Measurements from ENCODE around the gene FOXO6. TPM values are rescaled to one million over a fixed set of nuclear protein-coding genes. Genes with fewer than 3 reads are reported as not detected.

FOXO6 gene
- total RNA-seq, 1 donor from 2014 or later = not detected

DNA sequence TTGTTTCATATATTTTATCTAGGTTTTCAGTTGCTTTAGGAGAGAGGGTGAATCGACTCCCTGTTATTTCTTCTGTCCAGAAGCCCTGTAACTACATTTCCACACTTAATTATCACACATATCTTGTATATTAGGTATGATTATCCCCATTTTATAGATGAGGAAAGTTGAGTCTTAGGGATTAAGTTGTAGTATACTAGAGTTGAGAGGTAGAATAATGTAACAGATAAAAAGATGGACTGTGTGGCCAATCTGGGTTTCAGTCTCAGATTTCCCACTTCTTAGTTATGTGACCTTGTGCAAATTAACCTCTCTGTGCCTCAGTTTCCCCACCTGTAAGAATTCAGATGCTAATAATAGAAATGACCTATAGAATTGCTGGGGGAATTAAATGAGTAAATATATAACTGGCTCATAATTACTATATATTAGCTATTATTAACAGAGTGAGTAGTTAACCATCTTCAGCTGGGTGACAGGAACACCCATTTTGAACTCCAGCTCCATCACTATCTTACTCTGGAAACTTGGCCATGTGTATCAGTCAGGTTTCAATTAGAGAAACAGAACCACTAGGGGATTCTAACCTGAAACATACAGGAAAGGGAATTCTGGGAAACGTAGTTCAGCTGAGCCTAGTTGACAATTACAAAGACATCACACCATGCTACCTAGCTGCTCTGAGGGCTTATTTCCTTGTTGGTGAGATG, 20.4 kb upstream of the FOXO6 start:
- H3K4me3 Mint-ChIP-seq = no peak overlapping the region
- no peak for DNase-seq
- intact Hi-C loops (cut with micrococcal nuclease) = no loop called here
- H3K4me1 Mint-ChIP-seq = peaks cover 9% of the 10 kb centered on the region
- no peaks in the 10 kb centered on the region for H3K36me3 Mint-ChIP-seq (ENCODE audit: low read depth)
- no peak overlapping the region for H3K27ac Mint-ChIP-seq
- H3K9me3 Mint-ChIP-seq = peaks cover 4% of the 10 kb centered on the region
- peaks cover 26% of the 10 kb centered on the region for H3K27me3 Mint-ChIP-seq

DNA sequence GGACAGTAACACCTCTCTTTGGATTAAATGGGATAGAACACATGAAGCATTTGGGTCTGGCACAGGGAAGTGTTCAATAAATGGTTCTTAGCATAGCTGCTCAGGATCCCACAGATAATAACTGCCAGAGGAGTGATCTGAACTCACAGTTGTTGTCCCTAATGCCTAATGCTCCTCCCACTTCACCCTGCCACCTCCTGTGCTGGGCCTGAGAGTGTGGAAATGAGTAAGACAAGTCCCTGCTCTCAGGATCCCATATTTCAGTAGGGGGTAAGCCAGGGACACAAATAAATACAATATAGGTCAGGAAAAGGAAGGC, 19.9 kb upstream of the FOXO6 start:
- intact Hi-C loops (cut with micrococcal nuclease) = no loop called here
- H3K9me3 Mint-ChIP-seq = peaks cover 4% of the 10 kb centered on the region
- peaks cover 9% of the 10 kb centered on the region for H3K4me1 Mint-ChIP-seq
- peaks cover 23% of the 10 kb centered on the region for H3K27me3 Mint-ChIP-seq
- H3K27ac Mint-ChIP-seq = no peak overlapping the region
- DNase-seq = no peak
- no peaks in the 10 kb centered on the region for H3K36me3 Mint-ChIP-seq (ENCODE audit: low read depth)
- H3K4me3 Mint-ChIP-seq = no peak overlapping the region

DNA sequence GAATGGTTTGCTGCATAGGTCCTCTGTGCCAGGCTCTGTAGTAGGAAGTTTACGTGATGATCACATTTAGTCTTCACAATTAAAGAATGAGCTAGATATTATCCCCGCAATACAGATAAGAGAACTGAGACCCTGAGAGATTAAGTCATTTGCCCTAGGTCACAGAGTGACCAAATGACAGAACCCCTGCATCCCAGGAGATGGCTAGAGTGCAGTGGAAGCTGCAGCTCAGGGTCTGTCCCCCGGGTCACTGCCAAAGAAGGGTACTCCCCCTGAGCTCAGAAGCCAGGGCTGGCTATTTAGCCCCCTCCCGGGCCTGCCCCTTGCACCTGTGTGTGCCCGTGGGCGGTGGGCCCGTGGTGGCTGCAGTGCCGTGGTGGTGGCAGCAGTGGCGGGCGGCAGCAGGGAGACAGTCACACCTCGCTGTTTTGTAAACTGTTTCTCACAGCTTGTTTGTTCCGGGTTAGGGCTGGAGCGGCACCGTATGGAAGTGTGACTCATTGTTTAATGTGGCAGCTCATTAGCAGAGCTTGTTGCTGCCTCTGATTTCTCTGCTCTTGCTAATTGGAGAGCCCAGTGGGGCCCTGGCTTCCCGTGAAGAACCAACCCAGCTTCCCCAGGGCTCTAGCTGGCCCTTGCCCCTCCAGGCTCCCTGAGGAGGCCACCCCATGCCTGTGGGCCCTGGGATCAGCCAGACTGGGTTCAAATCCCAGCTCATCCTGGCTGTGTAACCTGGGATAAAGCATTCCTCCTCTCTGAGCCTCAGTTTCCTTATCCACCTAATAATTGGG, 19.3 kb upstream of the FOXO6 start:
- H3K36me3 Mint-ChIP-seq (ENCODE audit: low read depth) = no peaks in the 10 kb centered on the region
- intact Hi-C loops (cut with micrococcal nuclease) = no loop called here
- H3K9me3 Mint-ChIP-seq = peaks cover 4% of the 10 kb centered on the region
- peaks cover 19% of the 10 kb centered on the region for H3K27me3 Mint-ChIP-seq
- no peak for DNase-seq
- H3K4me1 Mint-ChIP-seq = peaks cover 9% of the 10 kb centered on the region
- H3K4me3 Mint-ChIP-seq = no peak overlapping the region
- no peak overlapping the region for H3K27ac Mint-ChIP-seq

DNA sequence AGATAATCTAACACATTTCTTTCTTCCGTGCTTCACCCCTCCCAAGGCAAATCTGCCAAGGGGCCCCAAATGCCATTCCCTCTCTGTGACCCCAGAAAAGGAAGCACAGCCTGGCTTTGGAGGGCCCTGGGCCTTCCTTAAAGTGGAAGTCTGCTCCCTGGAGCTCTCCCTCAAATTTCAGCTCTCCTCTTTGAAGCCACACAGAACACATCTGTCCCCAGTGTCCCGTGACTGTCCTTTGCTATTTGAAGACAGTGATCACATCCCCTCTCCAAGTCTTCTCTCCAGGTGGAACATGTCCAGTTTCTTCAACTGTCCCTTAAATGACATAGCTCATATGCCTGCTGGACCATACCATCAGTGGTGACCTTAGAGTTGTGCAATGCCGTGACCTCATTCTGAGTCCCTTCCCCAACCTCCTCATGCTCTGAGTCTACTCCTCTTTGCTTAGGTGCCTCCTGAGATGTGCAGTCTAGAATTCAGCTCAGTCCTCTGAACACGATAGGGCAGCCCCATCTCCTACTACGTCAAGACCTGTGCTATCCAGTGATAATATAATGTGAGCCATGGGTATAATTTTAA, 18.4 kb upstream of the FOXO6 start:
- no peak overlapping the region for H3K4me3 Mint-ChIP-seq
- H3K9me3 Mint-ChIP-seq = peaks cover 4% of the 10 kb centered on the region
- no peak for DNase-seq
- peaks cover 9% of the 10 kb centered on the region for H3K4me1 Mint-ChIP-seq
- H3K36me3 Mint-ChIP-seq (ENCODE audit: low read depth) = no peaks in the 10 kb centered on the region
- H3K27me3 Mint-ChIP-seq = peaks cover 13% of the 10 kb centered on the region
- H3K27ac Mint-ChIP-seq = no peak overlapping the region
- intact Hi-C loops (cut with micrococcal nuclease) = no loop called here

DNA sequence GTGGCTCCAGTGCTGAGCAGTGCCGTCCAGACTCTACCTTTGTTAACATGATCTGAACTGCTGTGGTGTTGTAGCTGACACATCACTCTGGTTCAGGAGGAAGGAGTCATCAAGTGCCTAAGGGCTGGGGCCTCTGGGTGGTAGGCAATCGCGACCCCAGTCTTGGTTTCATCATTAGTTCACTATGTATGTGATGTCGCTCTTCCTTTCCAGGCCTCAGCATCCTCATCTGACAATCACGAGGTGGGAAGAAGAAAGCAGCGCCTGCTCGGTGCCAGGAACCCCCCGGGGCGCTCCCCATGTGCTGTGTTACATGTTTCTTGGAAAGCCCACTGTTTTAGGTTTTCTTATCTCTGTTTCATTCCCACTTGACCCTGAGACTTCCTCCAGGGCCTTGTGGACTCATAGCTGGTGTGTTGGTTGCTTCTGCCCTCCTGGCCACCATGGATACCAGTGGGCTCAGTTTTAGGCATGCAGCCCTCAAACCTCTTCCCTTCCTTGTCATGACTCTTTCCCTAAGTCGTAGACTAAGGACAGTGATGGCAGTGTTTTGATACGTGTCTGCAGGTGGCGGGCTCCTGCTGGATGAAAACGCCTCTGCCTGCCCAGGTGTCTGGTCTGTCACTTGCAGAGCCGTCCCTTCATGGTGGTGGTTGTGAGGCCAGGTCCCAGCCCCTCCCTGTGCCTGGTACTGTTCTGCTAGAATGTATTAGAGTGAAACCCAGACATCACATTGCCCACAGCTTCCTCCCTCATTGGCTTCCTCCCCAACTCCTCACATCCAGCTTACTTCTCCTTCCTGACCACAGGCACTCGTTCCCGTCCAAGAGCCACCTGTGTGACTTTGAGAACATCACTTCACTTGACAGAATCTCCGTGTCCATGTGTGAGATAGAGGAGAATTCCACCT, 17.2 kb upstream of the FOXO6 start:
- Mint-ChIP-seq H3K4me1 (peaks cover 9% of the 10 kb centered on the region), H3K27ac (no peak overlapping the region), H3K27me3 (peaks cover 10% of the 10 kb centered on the region), H3K4me3 (no peak overlapping the region), H3K36me3 (ENCODE audit: low read depth) (no peaks in the 10 kb centered on the region), H3K9me3 (no peaks in the 10 kb centered on the region)
- intact Hi-C loops (cut with micrococcal nuclease) = no loop called here
- no peak for DNase-seq

DNA sequence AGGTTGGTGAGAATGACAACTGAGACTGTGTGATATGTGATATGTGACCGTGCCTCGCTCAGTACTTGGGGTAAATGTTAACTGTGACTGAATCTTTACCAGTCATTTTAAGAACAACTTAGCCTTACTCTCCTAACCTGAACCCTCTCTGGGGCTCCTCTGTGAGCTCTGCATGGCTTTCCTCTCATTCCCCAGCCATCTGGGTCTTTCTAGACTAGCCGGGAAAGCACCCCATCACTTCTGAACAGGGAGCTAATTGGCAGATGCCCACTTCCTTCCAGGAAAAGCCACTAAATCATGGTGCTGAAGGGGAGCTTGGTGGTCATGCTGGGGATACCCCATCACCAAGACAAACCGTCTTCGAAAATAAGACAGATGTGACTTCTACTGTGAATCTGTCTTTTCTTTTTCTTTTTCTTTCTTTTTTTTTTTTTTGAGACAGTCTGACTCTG, 16.5 kb upstream of the FOXO6 start:
- no peaks in the 10 kb centered on the region for H3K9me3 Mint-ChIP-seq
- no peak overlapping the region for H3K27ac Mint-ChIP-seq
- peaks cover 9% of the 10 kb centered on the region for H3K4me1 Mint-ChIP-seq
- no peak for DNase-seq
- no peaks in the 10 kb centered on the region for H3K36me3 Mint-ChIP-seq (ENCODE audit: low read depth)
- H3K27me3 Mint-ChIP-seq = peaks cover 11% of the 10 kb centered on the region
- no peak overlapping the region for H3K4me3 Mint-ChIP-seq
- intact Hi-C loops (cut with micrococcal nuclease) = no loop called here

DNA sequence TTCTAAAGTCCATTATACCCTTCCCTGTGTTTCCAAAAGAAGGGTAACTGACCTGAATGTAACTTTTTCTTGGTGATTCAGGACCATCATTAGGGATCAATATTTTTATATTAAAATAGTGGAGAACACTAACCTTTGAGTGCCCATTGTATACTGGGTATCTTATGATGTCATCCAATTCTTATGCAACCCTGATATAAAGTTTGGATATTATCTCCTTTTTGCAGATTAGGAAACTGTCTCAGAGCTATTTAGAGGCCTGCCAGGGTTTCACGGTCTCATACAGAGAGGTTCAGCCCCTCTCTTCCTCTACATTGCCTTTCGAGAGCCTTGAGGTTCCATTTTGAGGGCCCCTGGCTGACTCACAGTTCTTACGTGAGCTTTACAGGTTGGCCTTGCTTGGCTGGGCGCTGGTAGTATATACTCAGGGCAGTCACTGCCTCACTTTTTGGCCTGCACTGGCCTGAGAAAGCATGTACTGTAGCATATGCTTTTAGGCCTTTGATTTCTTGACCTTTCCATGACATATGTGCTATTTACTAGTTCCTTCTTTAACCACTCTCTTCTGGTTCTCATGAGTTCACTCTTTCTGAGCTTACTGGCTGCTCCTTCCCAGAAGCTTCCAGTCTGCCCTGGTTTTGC, 15.7 kb upstream of the FOXO6 start:
- no peak for DNase-seq

DNA sequence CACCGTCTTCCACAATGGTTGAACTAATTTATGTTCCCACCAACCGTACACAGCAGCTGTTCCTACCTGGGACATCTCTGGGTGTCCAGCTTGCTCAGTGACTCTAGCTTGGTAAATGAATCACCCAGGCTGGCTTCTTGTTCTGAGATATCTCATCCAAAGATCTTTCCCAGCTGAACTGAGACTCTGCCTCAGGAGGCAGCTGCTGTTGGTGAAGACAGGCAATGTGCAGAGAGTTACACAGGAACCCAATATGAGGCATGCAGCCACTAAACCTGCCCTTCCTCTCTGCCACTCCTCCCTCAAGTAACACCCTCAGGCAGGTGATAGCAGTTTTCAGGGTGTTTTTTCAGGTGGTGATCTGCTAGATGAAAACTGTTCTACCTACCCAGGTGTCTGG, 14.0 kb upstream of the FOXO6 start:
- Mint-ChIP-seq H3K9me3 (no peaks in the 10 kb centered on the region), H3K27ac (no peak overlapping the region), H3K4me3 (no peak overlapping the region), H3K4me1 (peaks cover 9% of the 10 kb centered on the region), H3K27me3 (peaks cover 11% of the 10 kb centered on the region), H3K36me3 (ENCODE audit: low read depth) (no peaks in the 10 kb centered on the region)
- intact Hi-C loops (cut with micrococcal nuclease) = no loop called here
- DNase-seq = no peak

More for the DNA sequence above, 15.7 kb upstream of the FOXO6 start:
- Mint-ChIP-seq H3K27ac (no peak overlapping the region), H3K27me3 (peaks cover 7% of the 10 kb centered on the region), H3K4me3 (no peak overlapping the region), H3K36me3 (ENCODE audit: low read depth) (no peaks in the 10 kb centered on the region), H3K9me3 (no peaks in the 10 kb centered on the region), H3K4me1 (peaks cover 9% of the 10 kb centered on the region)
- intact Hi-C loops (cut with micrococcal nuclease) = no loop called here

DNA sequence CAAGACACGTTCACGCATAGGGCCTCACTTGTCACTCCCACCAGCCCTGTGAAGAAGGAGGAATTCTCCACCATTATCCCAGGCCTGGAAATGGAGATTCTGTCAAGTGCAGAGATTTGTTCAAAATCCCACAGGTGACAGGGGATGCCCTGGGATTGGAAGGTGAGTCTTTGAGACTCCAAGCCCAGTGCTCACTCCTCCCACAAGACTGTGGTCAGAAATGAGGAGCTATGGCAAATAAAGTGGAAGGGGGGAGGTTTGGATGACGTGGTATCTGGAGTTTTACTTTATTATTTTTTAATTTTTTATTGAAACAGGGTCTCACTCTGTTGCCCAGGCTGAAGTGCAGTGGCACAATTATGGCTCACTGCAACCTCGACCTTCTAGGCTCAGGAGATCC, 12.8 kb upstream of the FOXO6 start:
- H3K4me1 Mint-ChIP-seq = peaks cover 9% of the 10 kb centered on the region
- H3K36me3 Mint-ChIP-seq (ENCODE audit: low read depth) = no peaks in the 10 kb centered on the region
- H3K27me3 Mint-ChIP-seq = peaks cover 10% of the 10 kb centered on the region
- no peak overlapping the region for H3K27ac Mint-ChIP-seq
- H3K4me3 Mint-ChIP-seq = no peak overlapping the region
- no peak for DNase-seq
- H3K9me3 Mint-ChIP-seq = no peaks in the 10 kb centered on the region
- intact Hi-C loops (cut with micrococcal nuclease) = no loop called here

DNA sequence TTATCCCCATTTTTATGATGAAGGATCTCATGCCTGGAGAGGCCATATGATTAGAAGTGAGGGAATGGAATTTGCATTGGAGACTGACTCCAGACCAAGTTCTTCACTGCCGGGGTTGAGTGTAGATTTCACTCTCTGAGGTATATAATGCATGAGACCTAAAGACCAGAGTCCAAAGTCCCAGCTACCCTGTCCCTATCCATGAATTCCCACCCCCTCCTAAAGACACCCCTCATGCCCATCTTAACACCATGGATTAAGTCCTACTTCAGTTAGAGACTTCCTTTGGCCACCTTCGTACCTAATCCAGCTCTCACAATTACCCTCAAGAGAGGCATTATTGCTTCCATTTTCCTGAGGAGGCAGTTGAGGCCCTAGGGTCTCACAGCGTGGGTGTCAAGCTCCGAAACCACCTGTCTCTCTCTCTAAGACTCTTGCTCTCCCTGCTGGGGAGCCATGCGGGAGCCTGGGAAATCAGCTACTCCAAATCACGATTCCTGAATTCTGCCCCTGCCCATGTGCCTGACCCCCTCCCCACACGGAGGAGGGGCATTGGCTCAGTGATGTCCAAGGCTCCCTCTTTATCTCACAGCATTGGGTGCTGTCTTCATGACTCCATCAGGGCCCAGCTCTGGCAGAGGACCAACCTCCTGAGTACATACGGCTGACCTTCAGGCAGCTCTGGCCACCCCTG, 11.7 kb upstream of the FOXO6 start:
- Mint-ChIP-seq H3K27me3 (peaks cover 10% of the 10 kb centered on the region), H3K27ac (no peak overlapping the region), H3K4me3 (no peak overlapping the region), H3K4me1 (peaks cover 3% of the 10 kb centered on the region), H3K36me3 (ENCODE audit: low read depth) (no peaks in the 10 kb centered on the region), H3K9me3 (no peaks in the 10 kb centered on the region)
- no peak for DNase-seq
- intact Hi-C loops (cut with micrococcal nuclease) = no loop called here

DNA sequence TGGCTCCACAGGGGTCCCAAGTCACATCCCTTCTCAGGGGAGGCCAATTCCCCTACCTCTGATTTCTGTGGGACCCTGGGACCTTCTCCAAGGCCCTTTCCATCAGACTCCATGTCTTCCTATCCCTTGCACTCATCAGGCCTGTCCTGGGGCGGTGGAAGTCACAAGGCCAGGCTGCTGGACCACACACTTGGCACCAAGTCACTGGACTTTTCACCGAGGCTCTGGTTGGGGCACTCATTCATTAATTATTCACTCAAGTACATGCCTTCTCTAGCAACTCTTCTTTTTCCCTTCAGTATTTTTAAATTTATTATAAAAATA, 11.2 kb upstream of the FOXO6 start:
- Mint-ChIP-seq H3K4me3 (no peak overlapping the region), H3K36me3 (ENCODE audit: low read depth) (no peaks in the 10 kb centered on the region), H3K27me3 (peaks cover 10% of the 10 kb centered on the region), H3K27ac (no peak overlapping the region), H3K4me1 (no peaks in the 10 kb centered on the region), H3K9me3 (no peaks in the 10 kb centered on the region)
- intact Hi-C loops (cut with micrococcal nuclease) = no loop called here
- no peak for DNase-seq

DNA sequence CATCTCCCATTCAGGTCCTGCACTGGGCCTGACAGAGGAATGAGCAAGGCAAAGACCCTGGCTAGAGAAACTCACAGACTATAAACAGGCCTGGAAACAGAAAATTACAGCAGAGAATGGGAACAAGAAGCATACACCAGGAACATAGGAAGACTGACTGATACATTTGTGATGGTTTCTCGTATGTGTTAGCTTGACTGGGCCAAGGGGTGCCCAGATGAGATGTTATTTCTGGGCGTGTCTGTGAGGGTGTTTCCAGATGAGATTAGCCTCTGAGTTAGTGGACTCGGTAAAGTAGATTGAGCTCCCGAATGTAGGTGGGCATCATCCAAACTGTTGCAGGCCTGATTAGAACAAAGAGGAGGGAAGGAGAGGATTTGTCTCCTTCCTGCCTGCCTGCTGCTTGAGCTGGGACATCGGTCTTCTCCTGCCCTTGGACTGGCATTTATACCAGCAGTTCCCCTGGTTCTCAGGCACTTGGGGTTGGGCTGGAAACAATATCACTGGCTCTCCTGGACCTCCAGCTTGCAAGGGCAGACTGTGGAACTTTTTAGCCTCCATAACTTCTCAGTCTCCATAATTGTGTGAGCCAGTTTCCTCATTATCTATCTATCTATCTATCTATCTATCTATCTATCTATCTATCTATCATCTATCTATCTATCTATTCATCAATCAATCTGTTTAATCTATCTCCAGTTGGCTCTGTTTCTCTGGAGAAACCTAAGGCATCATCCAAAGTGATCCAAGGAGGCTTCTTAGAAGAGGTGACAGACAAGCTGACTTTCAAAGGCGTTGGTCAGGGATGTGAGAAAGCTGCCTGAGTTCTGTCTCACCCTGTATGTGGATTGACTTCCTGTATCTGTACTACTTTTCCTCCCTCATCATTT, 9.7 kb upstream of the FOXO6 start:
- H3K4me3 Mint-ChIP-seq = no peak overlapping the region
- no peak for DNase-seq
- H3K9me3 Mint-ChIP-seq = no peaks in the 10 kb centered on the region

More for the DNA sequence above, 9.7 kb upstream of the FOXO6 start:
- Mint-ChIP-seq H3K4me1 (no peaks in the 10 kb centered on the region), H3K27me3 (peaks cover 15% of the 10 kb centered on the region), H3K27ac (no peak overlapping the region), H3K36me3 (ENCODE audit: low read depth) (no peaks in the 10 kb centered on the region)
- intact Hi-C loops (cut with micrococcal nuclease) = no loop called here

Data from activated CD4-positive, alpha-beta T cell treated with anti-CD3 and anti-CD28 coated beads, Interleukin-2, amount 10 ng/mL, durations not matched to agents 24 days and 14 days (primary cell).